SK-N-SH (cell line): ENCODE data around the gene ATP1A4. TPM values are rescaled to one million over a fixed set of nuclear protein-coding genes. Genes with fewer than 3 reads are reported as not detected.

Source experiments
- CTCF ChIA-PET: fragments of 300-600, 350-600 bp; formaldehyde crosslinking; extraction: SDS; loops from one replicate; lab custom pipeline; 2021; lab: Yijun Ruan, JAX
- POLR2A ChIA-PET: fragments of 350-600 bp; sonication (Branson Sonifier 250); formaldehyde crosslinking; extraction: SDS; loops from one replicate; lab custom pipeline; 2020; ENCODE audit warnings: antibody characterized with exemption, inconsistent platforms; lab: Yijun Ruan, JAX
- DNase-seq: peaks from one replicate; pipeline ENCODE4 v3.0.0; 2012
- H2AFZ ChIP-seq: fragments of 200-600 bp; sonication (generic); 2 replicates; pipeline ENCODE4 v1.8.1; 2016; ENCODE audit warnings: antibody characterized with exemption, mild to moderate bottlenecking, low read depth
- H3F3A ChIP-seq: fragments of 200-600 bp; sonication (generic); replicated peaks from 2 replicates; pipeline ENCODE3; 2016; ENCODE audit warnings: antibody characterized with exemption, mild to moderate bottlenecking; ENCODE audit not compliant: insufficient read depth
- H3K27ac ChIP-seq, 2 experiments: fragments of 200-500 bp in 1 of 2; fragments of 200-600 bp in 1 of 2; sonication (Bioruptor generic) in 1 of 2; sonication (generic), shearing (Covaris generic) in 1 of 2; 2 replicates each; pipeline versions ENCODE4 v1.5.1 to v1.6.1; 2014 to 2016; ENCODE audit warnings: low read depth in 2 of 2, inconsistent platforms in 1 of 2, low read length in 1 of 2, mild to moderate bottlenecking in 1 of 2, mixed read lengths in 1 of 2
- H3K27me3 ChIP-seq: fragments of 200-600 bp; sonication (generic), shearing (Covaris generic); 2 replicates; pipeline ENCODE4 v1.6.1; 2016; ENCODE audit warnings: mixed run types; ENCODE audit not compliant: insufficient read depth
- H3K36me3 ChIP-seq, 2 experiments: fragments of 200-500 bp in 1 of 2; fragments of 200-600 bp in 1 of 2; sonication (Bioruptor generic) in 1 of 2; sonication (generic) in 1 of 2; replicated peaks in 1 of 2; 2 replicates each; pipeline versions ENCODE3 to v1.5.1; 2014 to 2016; ENCODE audit warnings: low read length in 1 of 2, mild to moderate bottlenecking in 1 of 2; ENCODE audit not compliant: insufficient read depth in 2 of 2, control insufficient read depth in 1 of 2
- H3K4me1 ChIP-seq, 2 experiments: fragments of 200-500 bp in 1 of 2; fragments of 200-600 bp in 1 of 2; sonication (Bioruptor generic) in 1 of 2; sonication (generic), shearing (Covaris generic) in 1 of 2; 2 replicates each; pipeline versions ENCODE4 v1.5.1 to v1.6.1; 2014 to 2016; ENCODE audit warnings: low read depth in 1 of 2, low read length in 1 of 2, mixed run types in 1 of 2; ENCODE audit not compliant: insufficient read depth in 2 of 2, control insufficient read depth in 1 of 2
- H3K4me2 ChIP-seq: fragments of 200-600 bp; sonication (generic), shearing (Covaris generic); 2 replicates; pipeline ENCODE4 v1.6.1; 2017; ENCODE audit warnings: mixed run types
- H3K4me3 ChIP-seq, 2 experiments: fragments of 200-500 bp in 1 of 2; fragments of 200-600 bp in 1 of 2; sonication (Bioruptor generic) in 1 of 2; sonication (generic), shearing (Covaris generic) in 1 of 2; 2 replicates each; pipeline versions ENCODE4 v1.5.1 to v1.8.1; 2014 to 2016; ENCODE audit warnings: low read depth in 2 of 2, inconsistent platforms in 1 of 2, low read length in 1 of 2, mild to moderate bottlenecking in 1 of 2, mixed read lengths in 1 of 2, moderate library complexity in 1 of 2
- H3K79me2 ChIP-seq: fragments of 200-600 bp; sonication (generic); 2 replicates; pipeline ENCODE4 v1.8.1; 2017; ENCODE audit warnings: mild to moderate bottlenecking; ENCODE audit not compliant: insufficient read depth
- H3K9ac ChIP-seq: fragments of 200-600 bp; sonication (generic); 2 replicates; pipeline ENCODE4 v1.6.1; 2017; ENCODE audit warnings: mixed run types
- H3K9me2 ChIP-seq: fragments of 200-600 bp; sonication (generic); 2 replicates; pipeline ENCODE4 v1.6.1; 2017; ENCODE audit warnings: mixed run types
- H3K9me3 ChIP-seq: fragments of 200-600 bp; sonication (generic); 2 replicates; pipeline ENCODE4 v1.6.1; 2017; ENCODE audit warnings: mixed run types, mild to moderate bottlenecking, moderate library complexity
- H4K20me1 ChIP-seq: fragments of 200-600 bp; sonication (generic); 2 replicates; pipeline ENCODE4 v1.6.1; 2017; ENCODE audit warnings: mild to moderate bottlenecking, mixed run types; ENCODE audit not compliant: insufficient read depth
- CTCF ChIP-seq: fragments of 200-600 bp; sonication (generic); IDR thresholded peaks from 2 replicates; pipeline ENCODE4 v1.6.1; 2017; ENCODE audit warnings: antibody characterized with exemption, mild to moderate bottlenecking, moderate library complexity
- ELF1 ChIP-seq: IDR thresholded peaks from 2 replicates; pipeline ENCODE4 v1.4.0; 2012
- FOSL2 ChIP-seq: IDR thresholded peaks from 2 replicates; pipeline ENCODE4 v1.4.0; 2012; ENCODE audit warnings: low read depth, mild to moderate bottlenecking, moderate library complexity, borderline replicate concordance
- FOXJ3 ChIP-seq: sonication (generic); formaldehyde crosslinking; IDR thresholded peaks from 2 replicates; pipeline ENCODE4 v1.5.1; 2020; ENCODE audit warnings: mild to moderate bottlenecking, missing genetic modification reagents
- GABPA ChIP-seq: IDR thresholded peaks from 2 replicates; pipeline ENCODE4 v1.4.0; 2012; ENCODE audit warnings: low read depth, mild to moderate bottlenecking
- GATA2 ChIP-seq: sonication (generic); formaldehyde crosslinking; IDR thresholded peaks from 2 replicates; pipeline ENCODE4 v1.5.0; 2020; ENCODE audit warnings: mild to moderate bottlenecking, missing genetic modification reagents
- JUND ChIP-seq: IDR thresholded peaks from 2 replicates; pipeline ENCODE4 v1.4.0; 2012
- MEF2A ChIP-seq: IDR thresholded peaks from 2 replicates; pipeline ENCODE4 v1.4.0; 2012; ENCODE audit warnings: low read depth, borderline replicate concordance
- MXI1 ChIP-seq: IDR thresholded peaks from 2 replicates; pipeline ENCODE4 v1.6.1; 2012; ENCODE audit warnings: mild to moderate bottlenecking, low read depth, low read length, improper control_type of control experiment
- NFIC ChIP-seq: IDR thresholded peaks from 2 replicates; pipeline ENCODE4 v1.4.0; 2012; ENCODE audit warnings: borderline replicate concordance
- PBX3 ChIP-seq: IDR thresholded peaks from 2 replicates; pipeline ENCODE4; 2012
- RCOR1 ChIP-seq: fragments of 150-350 bp; IDR thresholded peaks from 2 replicates; pipeline ENCODE4 v1.6.1; 2017; ENCODE audit warnings: antibody characterized with exemption, low read length
- RXRA ChIP-seq: IDR thresholded peaks from 2 replicates; pipeline ENCODE4 v1.4.0; 2012; ENCODE audit warnings: low read depth, mild to moderate bottlenecking, borderline replicate concordance
- SMC3 ChIP-seq: IDR thresholded peaks from 2 replicates; pipeline ENCODE4 v1.6.1; 2012; ENCODE audit warnings: low read depth, low read length, improper control_type of control experiment
- TAF1 ChIP-seq: IDR thresholded peaks from 2 replicates; pipeline ENCODE4 v1.6.1; 2012; ENCODE audit warnings: low read depth, mild to moderate bottlenecking, low read length, moderate library complexity, borderline replicate concordance
- TCF12 ChIP-seq: IDR thresholded peaks from 2 replicates; pipeline ENCODE4 v1.4.0; 2012
- YY1 ChIP-seq: IDR thresholded peaks from 2 replicates; pipeline ENCODE4 v1.4.0; 2012; ENCODE audit warnings: low read depth, mild to moderate bottlenecking
- ZBTB33 ChIP-seq: IDR thresholded peaks from 2 replicates; pipeline ENCODE4 v1.4.0; 2012; ENCODE audit warnings: low read depth, borderline replicate concordance
- WGBS: methylation state at CpG from one replicate; pipeline ENCODE4 v1.1.6; 2017; ENCODE audit warnings: low lambda C conversion rate; 5-methylcytosine and 5-hydroxymethylcytosine counted together
- polyA plus RNA-seq, 3 experiments: library from polyadenylated mRNA; depleted of rRNA; stranded (reverse); fragments of >200 nt; gene quantifications; 2 replicates each; pipeline ENCODE4 v1.2.3, GENCODE V29; 2012
- TF ChIP-seq, protein P1 (sequence below): IDR thresholded peaks from 2 replicates; pipeline ENCODE4 v1.4.0; 2012; ENCODE audit warnings: low read depth
- TF ChIP-seq, protein P2 (sequence below): IDR thresholded peaks from 2 replicates; pipeline ENCODE4 v1.4.0; 2012; ENCODE audit warnings: low read depth, borderline replicate concordance

The ATP1A4 gene
- polyA plus RNA-seq, 1 of the 3 experiments (the other 2 are of a cell fraction), result not detected

- no peak overlapping the region for H2AFZ ChIP-seq
- H3K79me2 ChIP-seq, result no peaks in the 10 kb centered on the region
- no peaks in the 10 kb centered on the region for H3K9me2 ChIP-seq
- no peaks in the 10 kb centered on the region for H3K9me3 ChIP-seq
- H3F3A ChIP-seq, result no peaks in the 10 kb centered on the region
- WGBS, result 47% methylated on average over 4 of the region's 5 CpGs
- CTCF ChIA-PET, result interaction anchor here (1.2 to 2.3 kb wide), 4 partner anchors 30 to 121 kb away, joined by 3 to 11 read pairs (median 6); no protein-coding TSS in a partner anchor
- H4K20me1 ChIP-seq, result no peaks in the 10 kb centered on the region
- peaks cover 0 to 4% of the 10 kb centered on the region in 2 experiments; a peak in 1 of 4 replicates for H3K4me1 ChIP-seq
- H3K27ac ChIP-seq, result no peak overlapping the region
- DNase-seq, result no peak
- no peak overlapping the region for H3K9ac ChIP-seq
- no peak overlapping the region for H3K4me3 ChIP-seq
- no peak for TF ChIP-seq RXRA
- no peak for TF ChIP-seq TAF1
- no peak for TF ChIP-seq TCF12
- no peak for TF ChIP-seq YY1
- TF ChIP-seq ZBTB33, result no peak
- TF ChIP-seq ELF1, result no peak
- no peak for TF ChIP-seq FOSL2
- TF ChIP-seq, protein P1, sequence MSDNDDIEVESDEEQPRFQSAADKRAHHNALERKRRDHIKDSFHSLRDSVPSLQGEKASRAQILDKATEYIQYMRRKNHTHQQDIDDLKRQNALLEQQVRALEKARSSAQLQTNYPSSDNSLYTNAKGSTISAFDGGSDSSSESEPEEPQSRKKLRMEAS, result no peak
- no peak for TF ChIP-seq JUND
- no peak for TF ChIP-seq NFIC
- TF ChIP-seq SMC3, result no peak
- no peak for TF ChIP-seq MEF2A
- TF ChIP-seq, protein P2, sequence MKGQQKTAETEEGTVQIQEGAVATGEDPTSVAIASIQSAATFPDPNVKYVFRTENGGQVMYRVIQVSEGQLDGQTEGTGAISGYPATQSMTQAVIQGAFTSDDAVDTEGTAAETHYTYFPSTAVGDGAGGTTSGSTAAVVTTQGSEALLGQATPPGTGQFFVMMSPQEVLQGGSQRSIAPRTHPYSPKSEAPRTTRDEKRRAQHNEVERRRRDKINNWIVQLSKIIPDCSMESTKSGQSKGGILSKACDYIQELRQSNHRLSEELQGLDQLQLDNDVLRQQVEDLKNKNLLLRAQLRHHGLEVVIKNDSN, result no peak
- TF ChIP-seq PBX3, result no peak
- no peak for TF ChIP-seq GATA2
- TF ChIP-seq RCOR1, result no peak
- TF ChIP-seq GABPA, result no peak
- TF ChIP-seq MXI1, result no peak
- no peak for TF ChIP-seq FOXJ3 (CRISPR knock-in tag)
- no peak for TF ChIP-seq CTCF
- TF ChIP-seq, all 33 proteins: peak for 0
- no peaks in the 10 kb centered on the region for H3K36me3 ChIP-seq
- H3K4me2 ChIP-seq, result no peak overlapping the region
- POLR2A ChIA-PET, result no interaction called here
- H3K27me3 ChIP-seq, result 0 out of 2 replicates have a peak, but pooled peaks cover 4% of the 10 kb centered on the region
These were observed 20.9 kb upstream of the ATP1A4 start for GRCh38 chr1:160130486-160130885.
